NB4 (cell line): Measurements from ENCODE around the gene KRT7.

Experiments used
- DNase-seq: peaks from one replicate; pipeline ENCODE4 v3.0.0; 2010; ENCODE audit warnings: low read depth
- H3K4me3 ChIP-seq: one replicate; pipeline ENCODE4 v1.5.1; 2011; ENCODE audit warnings: mild to moderate bottlenecking, low read depth, low read length, moderate library complexity
- MYC ChIP-seq: IDR thresholded peaks from 2 replicates; pipeline ENCODE4 v1.6.1; 2011; ENCODE audit warnings: low read depth, low read length
- POLR2A ChIP-seq: IDR thresholded peaks from 2 replicates; pipeline ENCODE4 v1.6.1; 2011; ENCODE audit warnings: mild to moderate bottlenecking; ENCODE audit not compliant: insufficient read length; ENCODE audit errors: extremely low read depth
- TF ChIP-seq, protein P1 (sequence below): IDR thresholded peaks from 2 replicates; pipeline ENCODE4 v1.6.1; 2011; ENCODE audit warnings: low read depth, low read length
- TF ChIP-seq, protein P2 (sequence below): IDR thresholded peaks from one replicate; pipeline ENCODE4 v1.5.1; 2012; ENCODE audit warnings: low read depth, low read length

Gene KRT7

DNA sequence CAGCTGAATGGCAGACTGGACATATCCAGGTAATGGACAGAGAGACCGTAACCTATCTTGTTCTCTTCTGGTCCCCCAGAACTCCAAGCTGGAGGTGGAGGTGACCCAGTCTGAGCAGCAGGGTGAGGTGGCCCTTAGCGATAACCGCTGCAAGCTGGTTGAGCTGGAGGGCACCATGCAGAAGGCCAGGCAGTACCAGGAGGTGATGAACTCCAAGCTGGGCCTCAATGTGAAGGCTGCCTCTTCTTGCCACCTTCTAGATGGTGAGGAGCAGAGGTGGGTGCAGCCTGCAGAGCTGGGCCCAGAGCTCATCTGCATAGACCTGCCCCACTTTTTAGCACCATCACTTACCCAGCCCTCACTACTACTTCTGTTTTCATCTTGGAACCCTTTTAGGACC lies 34.2 kb downstream of the KRT7 start:
- TF ChIP-seq POLR2A (no peak), MYC (no peak)
- TF ChIP-seq, protein P1, sequence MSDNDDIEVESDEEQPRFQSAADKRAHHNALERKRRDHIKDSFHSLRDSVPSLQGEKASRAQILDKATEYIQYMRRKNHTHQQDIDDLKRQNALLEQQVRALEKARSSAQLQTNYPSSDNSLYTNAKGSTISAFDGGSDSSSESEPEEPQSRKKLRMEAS = no peak
- TF ChIP-seq, protein P2, sequence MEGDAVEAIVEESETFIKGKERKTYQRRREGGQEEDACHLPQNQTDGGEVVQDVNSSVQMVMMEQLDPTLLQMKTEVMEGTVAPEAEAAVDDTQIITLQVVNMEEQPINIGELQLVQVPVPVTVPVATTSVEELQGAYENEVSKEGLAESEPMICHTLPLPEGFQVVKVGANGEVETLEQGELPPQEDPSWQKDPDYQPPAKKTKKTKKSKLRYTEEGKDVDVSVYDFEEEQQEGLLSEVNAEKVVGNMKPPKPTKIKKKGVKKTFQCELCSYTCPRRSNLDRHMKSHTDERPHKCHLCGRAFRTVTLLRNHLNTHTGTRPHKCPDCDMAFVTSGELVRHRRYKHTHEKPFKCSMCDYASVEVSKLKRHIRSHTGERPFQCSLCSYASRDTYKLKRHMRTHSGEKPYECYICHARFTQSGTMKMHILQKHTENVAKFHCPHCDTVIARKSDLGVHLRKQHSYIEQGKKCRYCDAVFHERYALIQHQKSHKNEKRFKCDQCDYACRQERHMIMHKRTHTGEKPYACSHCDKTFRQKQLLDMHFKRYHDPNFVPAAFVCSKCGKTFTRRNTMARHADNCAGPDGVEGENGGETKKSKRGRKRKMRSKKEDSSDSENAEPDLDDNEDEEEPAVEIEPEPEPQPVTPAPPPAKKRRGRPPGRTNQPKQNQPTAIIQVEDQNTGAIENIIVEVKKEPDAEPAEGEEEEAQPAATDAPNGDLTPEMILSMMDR = no peak
- H3K4me3 ChIP-seq = no peak overlapping the region
- DNase-seq = no peak

DNA sequence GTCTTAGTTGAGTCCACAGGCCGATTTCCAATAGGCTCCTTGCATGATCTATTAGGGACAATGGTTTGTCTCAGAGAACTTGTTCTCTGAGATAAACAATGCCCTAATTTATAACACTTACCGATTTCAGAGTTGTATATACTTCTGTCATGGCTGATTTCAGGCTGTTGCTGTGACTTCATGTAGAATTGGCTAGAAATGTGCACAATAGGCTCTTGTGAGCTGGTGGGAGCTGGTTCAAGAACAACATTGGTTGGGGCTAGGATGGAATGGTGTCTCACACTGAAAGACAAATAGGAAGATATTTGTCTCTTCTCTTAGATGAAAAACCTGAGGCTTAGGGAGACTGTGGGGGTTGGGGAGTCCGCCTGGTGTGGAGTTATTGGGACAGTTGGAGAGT lies 34.7 kb downstream of the KRT7 start:
- H3K4me3 ChIP-seq = no peak overlapping the region
- no peak for DNase-seq
- TF ChIP-seq, protein P1 = no peak
- TF ChIP-seq MYC = no peak
- TF ChIP-seq POLR2A = no peak
- TF ChIP-seq, protein P2 = no peak

DNA sequence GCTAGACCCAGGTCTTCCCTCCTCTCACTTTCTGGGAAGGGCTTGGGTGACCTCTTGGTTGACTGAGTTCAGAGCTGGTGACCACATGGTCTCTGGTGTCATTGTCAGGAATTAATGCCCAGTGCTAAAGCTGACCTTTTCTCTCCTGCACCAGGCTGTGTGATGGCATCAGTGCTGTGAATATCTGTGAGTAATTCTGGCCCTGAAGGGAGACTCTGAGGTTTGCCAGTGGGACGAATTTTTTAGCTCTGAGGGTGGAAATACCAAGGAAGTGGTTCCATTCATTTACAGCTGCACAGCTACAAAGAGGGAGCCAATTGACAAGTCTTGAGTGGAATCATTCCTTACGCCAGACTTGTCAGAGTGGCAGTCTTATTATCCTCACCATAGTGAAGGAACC lies 35.2 kb downstream of the KRT7 start:
- no peak for DNase-seq
- no peak for TF ChIP-seq MYC
- TF ChIP-seq, protein P2 = no peak
- no peak overlapping the region for H3K4me3 ChIP-seq

GRCh38 chr12:52270541-52271070 lies 37.6 kb downstream of the KRT7 start:
- TF ChIP-seq, protein P1 = no peak
- TF ChIP-seq, protein P2 = no peak
- TF ChIP-seq POLR2A = no peak
- no peak for TF ChIP-seq MYC
- DNase-seq = no peak
- no peak overlapping the region for H3K4me3 ChIP-seq

DNA sequence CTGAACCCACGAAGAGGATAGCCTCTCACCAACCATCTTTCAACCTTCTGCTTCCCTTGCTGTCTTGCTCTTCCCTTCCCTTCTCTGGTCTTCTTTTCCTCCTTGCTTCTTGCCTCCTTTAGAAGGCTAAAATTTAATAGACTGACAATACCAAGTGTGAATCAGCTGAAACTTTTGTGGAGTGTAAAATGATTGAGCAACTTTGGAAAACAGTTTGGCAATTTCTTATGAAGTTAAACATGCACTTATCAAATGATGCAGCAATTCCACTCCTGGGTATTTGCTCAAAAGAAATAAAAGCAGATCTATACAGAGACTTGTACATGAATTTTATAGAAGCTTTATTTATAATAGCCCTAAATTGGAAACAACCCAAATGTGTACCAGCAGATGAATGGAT lies 38.1 kb downstream of the KRT7 start:
- TF ChIP-seq MYC = no peak
- TF ChIP-seq POLR2A = no peak
- TF ChIP-seq, protein P1 = no peak
- TF ChIP-seq, protein P2 = no peak
- no peak overlapping the region for H3K4me3 ChIP-seq
- DNase-seq = peak; percentile 42

- no peak for DNase-seq
- TF ChIP-seq, protein P1 = no peak
- TF ChIP-seq MYC (no peak), POLR2A (no peak)
- TF ChIP-seq, protein P2 = no peak
- no peak within 1 kb of the TSS for H3K4me3 ChIP-seq
Measured at GRCh38 chr12:52274521-52275120, 41.6 kb downstream of the KRT7 start, which contains the start of gene KRT86. TSS of gene KRT86 (plus strand) at chr12:52274645. CDS start at chr12:52301917, 27,272 bp downstream.
